Measurements from ENCODE around the gene OSM. TPM values are rescaled to one million over a fixed set of nuclear protein-coding genes. Genes with fewer than 3 reads are reported as not detected.
A peak's percentile ranks its signal among the peaks of the same experiment; 100 is the strongest.

OSM gene
- polyA plus RNA-seq, 3 donors, result 48.0 to 295 (median 146) TPM

DNA sequence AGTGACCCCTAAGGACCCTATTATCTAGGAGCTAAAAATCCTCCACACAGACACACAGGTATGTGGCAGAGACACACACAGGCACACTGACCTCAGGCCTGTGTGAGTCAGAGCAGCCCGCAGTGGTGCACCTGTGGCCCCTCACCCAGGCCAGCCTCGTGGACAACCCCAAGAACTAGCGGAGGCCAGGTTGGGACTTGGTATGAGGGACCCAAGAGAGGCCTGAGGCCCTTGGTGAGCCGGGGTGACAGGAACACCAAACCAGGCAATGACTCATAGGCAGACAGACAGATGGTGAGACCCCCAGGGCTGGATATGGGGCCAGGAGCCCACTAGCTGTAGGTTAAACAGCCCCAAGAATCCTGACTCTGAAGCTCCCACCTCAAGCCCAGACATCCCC, 16.7 kb upstream of the OSM start:
- no peaks in the 10 kb centered on the region for H3K36me3 ChIP-seq (replicated peaks in 1 of 2; ENCODE audit: control insufficient read depth in 1 of 2, insufficient read depth in 2 of 2, low read length in 2 of 2)
- peaks cover 55 to 70% of the 10 kb centered on the region in 2 donors for H3K4me1 ChIP-seq (ENCODE audit: control insufficient read depth in 1 of 2, insufficient read depth in 2 of 2, low read length in 2 of 2)
- H3K27me3 Mint-ChIP-seq (ENCODE audit: low read depth in 3 of 3), result peaks cover 2 to 4% (median 3%) of the 10 kb centered on the region in 3 donors
- no peak overlapping the region for H3K9ac ChIP-seq (ENCODE audit: insufficient read depth, low read length, poor library complexity, severe bottlenecking)
- peaks cover 4 to 13% of the 10 kb centered on the region in 2 donors for H3K36me3 Mint-ChIP-seq
- H3K4me1 Mint-ChIP-seq, result peaks cover 72% of the 10 kb centered on the region
- H3K27me3 ChIP-seq (ENCODE audit: control insufficient read depth in 2 of 2, insufficient read depth in 2 of 2, low read length in 2 of 2), result no peaks in the 10 kb centered on the region
- 87% methylated on average over 3 of the region's 4 CpGs for WGBS (ENCODE audit: insufficient coverage)
- H2AFZ ChIP-seq (ENCODE audit: insufficient read depth, low read depth, low read length, poor library complexity, severe bottlenecking), result no peak overlapping the region
- H3K4me3 Mint-ChIP-seq, result peak overlapping the region in 1 of 2 donors; percentile 20
- H3K79me2 ChIP-seq (ENCODE audit: insufficient read depth, low read length), result no peaks in the 10 kb centered on the region
- no peak overlapping the region for H3K4me3 ChIP-seq (replicated peaks in 1 of 3; ENCODE audit: low read depth in 2 of 3, low read length in 3 of 3)
- H3K27ac Mint-ChIP-seq, result peak overlapping the region in 5 of 7 donors; percentile 57 to 84 (median 69)
- no peak for DNase-seq
- no peaks in the 10 kb centered on the region for H4K20me1 ChIP-seq (ENCODE audit: insufficient read depth, low read length)
- TF ChIP-seq, protein P1, sequence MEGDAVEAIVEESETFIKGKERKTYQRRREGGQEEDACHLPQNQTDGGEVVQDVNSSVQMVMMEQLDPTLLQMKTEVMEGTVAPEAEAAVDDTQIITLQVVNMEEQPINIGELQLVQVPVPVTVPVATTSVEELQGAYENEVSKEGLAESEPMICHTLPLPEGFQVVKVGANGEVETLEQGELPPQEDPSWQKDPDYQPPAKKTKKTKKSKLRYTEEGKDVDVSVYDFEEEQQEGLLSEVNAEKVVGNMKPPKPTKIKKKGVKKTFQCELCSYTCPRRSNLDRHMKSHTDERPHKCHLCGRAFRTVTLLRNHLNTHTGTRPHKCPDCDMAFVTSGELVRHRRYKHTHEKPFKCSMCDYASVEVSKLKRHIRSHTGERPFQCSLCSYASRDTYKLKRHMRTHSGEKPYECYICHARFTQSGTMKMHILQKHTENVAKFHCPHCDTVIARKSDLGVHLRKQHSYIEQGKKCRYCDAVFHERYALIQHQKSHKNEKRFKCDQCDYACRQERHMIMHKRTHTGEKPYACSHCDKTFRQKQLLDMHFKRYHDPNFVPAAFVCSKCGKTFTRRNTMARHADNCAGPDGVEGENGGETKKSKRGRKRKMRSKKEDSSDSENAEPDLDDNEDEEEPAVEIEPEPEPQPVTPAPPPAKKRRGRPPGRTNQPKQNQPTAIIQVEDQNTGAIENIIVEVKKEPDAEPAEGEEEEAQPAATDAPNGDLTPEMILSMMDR (IDR thresholded peaks at IDR 0.05), result no peak
- no peak overlapping the region for H3K4me2 ChIP-seq (replicated peaks; ENCODE audit: extremely low read depth, low read length, poor library complexity, severe bottlenecking)
- peak overlapping the region in 1 of 2 donors; percentile 17 for H3K27ac ChIP-seq (ENCODE audit: low read depth in 1 of 2, low read length in 2 of 2)
- no peaks in the 10 kb centered on the region for H3K9me3 ChIP-seq (replicated peaks in 1 of 2; ENCODE audit: control insufficient read depth in 1 of 2, insufficient read depth in 1 of 2, low read length in 2 of 2)
- intact Hi-C loops (cut with micrococcal nuclease), result loop anchor here in 1 of 2 donors (10.0 kb wide), 1 partner anchor 179 kb away; no protein-coding TSS in a partner anchor
- peaks cover 0 to 6% (median 0%) of the 10 kb centered on the region in 7 donors for H3K9me3 Mint-ChIP-seq

DNA sequence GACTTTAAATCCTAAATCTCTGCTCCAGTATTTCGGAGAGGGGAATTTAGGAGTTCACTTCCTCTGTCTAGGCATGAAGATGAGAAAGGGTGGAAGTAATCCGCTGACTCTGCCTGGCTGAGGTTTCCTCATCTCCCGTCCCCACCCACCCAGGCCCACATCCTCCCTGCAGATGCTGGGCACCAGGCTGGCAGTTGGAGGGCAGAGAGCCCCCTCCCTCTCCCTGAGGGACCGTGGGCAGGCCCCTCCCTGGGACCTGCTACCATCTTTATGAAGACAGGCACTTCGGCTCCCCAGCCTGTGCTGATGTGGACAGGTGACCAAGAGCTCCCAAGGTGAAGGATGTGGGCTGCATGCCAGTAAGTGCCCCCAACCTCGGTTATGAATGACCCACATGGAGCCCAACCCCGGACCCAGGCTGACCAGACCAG, 16.0 kb upstream of the OSM start:
- TF ChIP-seq, protein P1 (IDR thresholded peaks at IDR 0.05), result no peak
- Mint-ChIP-seq H3K27me3 (ENCODE audit: low read depth in 3 of 3) (peaks cover 6 to 9% (median 6%) of the 10 kb centered on the region in 3 donors), H3K4me1 (peaks cover 73% of the 10 kb centered on the region), H3K27ac (peak overlapping the region; percentile 50 to 84 (median 79)), H3K4me3 (peak overlapping the region; percentile 42 to 52), H3K36me3 (peaks cover 4 to 18% of the 10 kb centered on the region in 2 donors), H3K9me3 (peaks cover 0 to 2% (median 0%) of the 10 kb centered on the region in 7 donors)
- intact Hi-C loops (cut with micrococcal nuclease), result loop anchor here in 1 of 2 donors (10.0 kb wide), 1 partner anchor 178 kb away; no protein-coding TSS in a partner anchor
- peak overlapping the region; percentile 26 for H3K4me2 ChIP-seq (replicated peaks; ENCODE audit: extremely low read depth, low read length, poor library complexity, severe bottlenecking)
- no peak overlapping the region for H2AFZ ChIP-seq (ENCODE audit: insufficient read depth, low read depth, low read length, poor library complexity, severe bottlenecking)
- H3K79me2 ChIP-seq (ENCODE audit: insufficient read depth, low read length), result no peaks in the 10 kb centered on the region
- peaks cover 55 to 70% of the 10 kb centered on the region in 2 donors for H3K4me1 ChIP-seq (ENCODE audit: control insufficient read depth in 1 of 2, insufficient read depth in 2 of 2, low read length in 2 of 2)
- H4K20me1 ChIP-seq (ENCODE audit: insufficient read depth, low read length), result no peaks in the 10 kb centered on the region
- 0% methylated on average over 1 of the region's 7 CpGs for WGBS (ENCODE audit: insufficient coverage)
- no peak overlapping the region for H3K9ac ChIP-seq (ENCODE audit: insufficient read depth, low read length, poor library complexity, severe bottlenecking)
- DNase-seq, result peak; percentile 77 to 84 (median 81)
- H3K4me3 ChIP-seq (replicated peaks in 1 of 3; ENCODE audit: low read depth in 2 of 3, low read length in 3 of 3), result peak overlapping the region in 1 of 3 experiments; percentile 31
- H3K36me3 ChIP-seq (replicated peaks in 1 of 2; ENCODE audit: control insufficient read depth in 1 of 2, insufficient read depth in 2 of 2, low read length in 2 of 2), result no peaks in the 10 kb centered on the region
- peak overlapping the region in 1 of 2 donors; percentile 17 for H3K27ac ChIP-seq (ENCODE audit: low read depth in 1 of 2, low read length in 2 of 2)
- H3K27me3 ChIP-seq (ENCODE audit: control insufficient read depth in 2 of 2, insufficient read depth in 2 of 2, low read length in 2 of 2), result no peaks in the 10 kb centered on the region
- no peaks in the 10 kb centered on the region for H3K9me3 ChIP-seq (replicated peaks in 1 of 2; ENCODE audit: control insufficient read depth in 1 of 2, insufficient read depth in 1 of 2, low read length in 2 of 2)

Measured in CD14-positive monocyte (primary cell).